ENCODE data around the gene SNX25. TPM values are rescaled to one million over a fixed set of nuclear protein-coding genes. Genes with fewer than 3 reads are reported as not detected.

Gene SNX25
- total and polyA plus RNA-seq, 2 experiments from 2014 or later = 6.9 to 25.0 TPM

- Mint-ChIP-seq H3K9me3 (no peaks in the 10 kb centered on the region), H3K4me3 (no peak overlapping the region), H3K36me3 (ENCODE audit: low read depth) (peaks cover 14% of the 10 kb centered on the region), H3K27ac (no peak overlapping the region), H3K4me1 (peaks cover 23% of the 10 kb centered on the region), H3K27me3 (ENCODE audit: insufficient read depth, low read depth, poor library complexity) (peaks cover 1% of the 10 kb centered on the region)
- Histone ChIP-seq H3K36me3 (ENCODE audit: insufficient read depth) (no peaks in the 10 kb centered on the region), H3K9me2 (ENCODE audit: insufficient read depth) (no peaks in the 10 kb centered on the region), H3K27me3 (ENCODE audit: insufficient read depth) (no peaks in the 10 kb centered on the region), H4K20me1 (replicated peaks; ENCODE audit: insufficient read depth) (no peaks in the 10 kb centered on the region), H2AFZ (no peak overlapping the region), H3K27ac (ENCODE audit: low read depth) (no peak overlapping the region), H3K4me2 (no peak overlapping the region), H3F3A (replicated peaks; ENCODE audit: low read depth) (no peaks in the 10 kb centered on the region), H3K4me3 (no peak overlapping the region), H3K4me1 (ENCODE audit: insufficient read depth) (peaks cover 29% of the 10 kb centered on the region), H3K79me2 (replicated peaks; ENCODE audit: insufficient read depth) (0 out of 2 replicates have a peak, but pooled peaks cover 9% of the 10 kb centered on the region)
- no peak for TF ChIP-seq EZH2phosphoT487 (IDR thresholded peaks at IDR 0.05; ENCODE audit: unreplicated experiment)
- no peak for TF ChIP-seq ZNF462 (CRISPR knock-in tag; IDR thresholded peaks at IDR 0.05)
- TF ChIP-seq CREB1 (CRISPR knock-in tag; IDR thresholded peaks at IDR 0.05; ENCODE audit: low read depth) = no peak
- no peak for TF ChIP-seq JUNB (IDR thresholded peaks at IDR 0.05; ENCODE audit: unreplicated experiment)
- TF ChIP-seq, protein P1, sequence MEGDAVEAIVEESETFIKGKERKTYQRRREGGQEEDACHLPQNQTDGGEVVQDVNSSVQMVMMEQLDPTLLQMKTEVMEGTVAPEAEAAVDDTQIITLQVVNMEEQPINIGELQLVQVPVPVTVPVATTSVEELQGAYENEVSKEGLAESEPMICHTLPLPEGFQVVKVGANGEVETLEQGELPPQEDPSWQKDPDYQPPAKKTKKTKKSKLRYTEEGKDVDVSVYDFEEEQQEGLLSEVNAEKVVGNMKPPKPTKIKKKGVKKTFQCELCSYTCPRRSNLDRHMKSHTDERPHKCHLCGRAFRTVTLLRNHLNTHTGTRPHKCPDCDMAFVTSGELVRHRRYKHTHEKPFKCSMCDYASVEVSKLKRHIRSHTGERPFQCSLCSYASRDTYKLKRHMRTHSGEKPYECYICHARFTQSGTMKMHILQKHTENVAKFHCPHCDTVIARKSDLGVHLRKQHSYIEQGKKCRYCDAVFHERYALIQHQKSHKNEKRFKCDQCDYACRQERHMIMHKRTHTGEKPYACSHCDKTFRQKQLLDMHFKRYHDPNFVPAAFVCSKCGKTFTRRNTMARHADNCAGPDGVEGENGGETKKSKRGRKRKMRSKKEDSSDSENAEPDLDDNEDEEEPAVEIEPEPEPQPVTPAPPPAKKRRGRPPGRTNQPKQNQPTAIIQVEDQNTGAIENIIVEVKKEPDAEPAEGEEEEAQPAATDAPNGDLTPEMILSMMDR (conservative IDR thresholded peaks at IDR 0.05; ENCODE audit: low read depth in 2 of 2) = no peak
- TF ChIP-seq POLR2AphosphoS5 (IDR thresholded peaks at IDR 0.05; ENCODE audit: low read depth) = no peak
- TF ChIP-seq, protein P2, sequence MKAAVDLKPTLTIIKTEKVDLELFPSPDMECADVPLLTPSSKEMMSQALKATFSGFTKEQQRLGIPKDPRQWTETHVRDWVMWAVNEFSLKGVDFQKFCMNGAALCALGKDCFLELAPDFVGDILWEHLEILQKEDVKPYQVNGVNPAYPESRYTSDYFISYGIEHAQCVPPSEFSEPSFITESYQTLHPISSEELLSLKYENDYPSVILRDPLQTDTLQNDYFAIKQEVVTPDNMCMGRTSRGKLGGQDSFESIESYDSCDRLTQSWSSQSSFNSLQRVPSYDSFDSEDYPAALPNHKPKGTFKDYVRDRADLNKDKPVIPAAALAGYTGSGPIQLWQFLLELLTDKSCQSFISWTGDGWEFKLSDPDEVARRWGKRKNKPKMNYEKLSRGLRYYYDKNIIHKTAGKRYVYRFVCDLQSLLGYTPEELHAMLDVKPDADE (IDR thresholded peaks at IDR 0.05) = no peak
- TF ChIP-seq ZNF114 (CRISPR knock-in tag; IDR thresholded peaks at IDR 0.05) = no peak
- TF ChIP-seq STAT1 (IDR thresholded peaks at IDR 0.05; ENCODE audit: unreplicated experiment) = no peak
- DNase-seq (ENCODE audit: low spot score) (no peak), ATAC-seq (no peak)
These were observed 22.6 kb upstream of the SNX25 start for GRCh38 chr4:185186769-185187168.

All from GM23338 (cell line).